ENCODE measurements around the gene CR2.

CR2 gene

GRCh38 chr1:207424570-207425131 is 29.5 kb upstream of the CR2 start:
- CTCF ChIA-PET = interaction anchor here (0.8 to 2.7 kb wide), 10 partner anchors 9 to 340 kb away, joined by 3 to 11 read pairs (median 5); partner anchors contain the start of gene CR2
- POLR2A ChIA-PET = interaction anchor here (0.7 to 1.6 kb wide), 3 partner anchors 10 to 31 kb away, joined by 3 to 6 read pairs (median 4); no protein-coding TSS in a partner anchor
- peak; percentile 39 for DNase-seq (ENCODE audit: extremely low spot score)
- TF ChIP-seq CTCF (IDR thresholded peaks at IDR 0.05; ENCODE audit: control extremely low read depth, extremely low read depth, low read depth, missing control alignments) = no peak

GRCh38 chr1:207427832-207428585 is 26.1 kb upstream of the CR2 start:
- POLR2A ChIA-PET = no interaction called here

GRCh38 chr1:207428783-207429182 is 25.3 kb upstream of the CR2 start:
- POLR2A ChIA-PET = no interaction called here
- DNase-seq (ENCODE audit: extremely low spot score) = peak; percentile 15
- CTCF ChIA-PET = interaction anchor here (0.9 to 1.4 kb wide), 4 partner anchors 10 to 26 kb away, joined by 3 to 4 read pairs (median 3); partner anchors contain the start of gene CR2
- no peak for TF ChIP-seq CTCF (IDR thresholded peaks at IDR 0.05; ENCODE audit: control extremely low read depth, extremely low read depth, low read depth, missing control alignments)

More at GRCh38 chr1:207427832-207428585, 26.1 kb upstream of the CR2 start:
- no peak for TF ChIP-seq CTCF (IDR thresholded peaks at IDR 0.05; ENCODE audit: control extremely low read depth, extremely low read depth, low read depth, missing control alignments)
- CTCF ChIA-PET = interaction anchor here (1.3 to 1.5 kb wide), 3 partner anchors 9 to 12 kb away, joined by 3 to 5 read pairs (median 4); no protein-coding TSS in a partner anchor
- no peak for DNase-seq (ENCODE audit: extremely low spot score)

GRCh38 chr1:207429963-207430362 is 24.2 kb upstream of the CR2 start:
- peak; percentile 36 for DNase-seq (ENCODE audit: extremely low spot score)
- CTCF ChIA-PET = interaction anchor here (0.9 to 2.1 kb wide), 4 partner anchors 15 to 25 kb away, joined by 3 to 8 read pairs (median 5); partner anchors contain the start of gene CR2
- POLR2A ChIA-PET = interaction anchor here (2.5 kb wide), 1 partner anchor 25 kb away, joined by 10 read pairs; the partner anchor contains the start of gene CR2
- TF ChIP-seq CTCF (IDR thresholded peaks at IDR 0.05; ENCODE audit: control extremely low read depth, extremely low read depth, low read depth, missing control alignments) = no peak

GRCh38 chr1:207430602-207431001 is 23.5 kb upstream of the CR2 start:
- POLR2A ChIA-PET = interaction anchor here (0.7 to 2.5 kb wide), 2 partner anchors 18 to 24 kb away, joined by 6 to 10 read pairs; partner anchors contain the start of gene CR2
- no peak for TF ChIP-seq CTCF (IDR thresholded peaks at IDR 0.05; ENCODE audit: control extremely low read depth, extremely low read depth, low read depth, missing control alignments)
- CTCF ChIA-PET = interaction anchor here (0.9 to 2.9 kb wide), 8 partner anchors 9 to 336 kb away, joined by 3 to 11 read pairs (median 6); partner anchors contain the start of gene CR2

GRCh38 chr1:207431508-207431907 is 22.6 kb upstream of the CR2 start:
- CTCF ChIA-PET = interaction anchor here (0.9 to 2.9 kb wide), 8 partner anchors 8 to 24 kb away, joined by 3 to 11 read pairs (median 6); partner anchors contain the start of gene CR2
- no peak for TF ChIP-seq CTCF (IDR thresholded peaks at IDR 0.05; ENCODE audit: control extremely low read depth, extremely low read depth, low read depth, missing control alignments)
- no peak for DNase-seq (ENCODE audit: extremely low spot score)
- POLR2A ChIA-PET = interaction anchor here (2.5 kb wide), 1 partner anchor 23 kb away, joined by 10 read pairs; the partner anchor contains the start of gene CR2

More at GRCh38 chr1:207430602-207431001, 23.5 kb upstream of the CR2 start:
- no peak for DNase-seq (ENCODE audit: extremely low spot score)

Measured in GM10248 (cell line).